ENCODE measurements around the gene MRPL51. TPM values are rescaled to one million over a fixed set of nuclear protein-coding genes. Genes with fewer than 3 reads are reported as not detected.
"Not testable (repeated sequence)": the region's sequence is repeated elsewhere in the genome, so short reads cannot be mapped to it uniquely, and the experiment has no call there.

MRPL51 gene
- total and polyA plus RNA-seq, 2 experiments from 2014 or later: 93.9 to 463 TPM

DNA sequence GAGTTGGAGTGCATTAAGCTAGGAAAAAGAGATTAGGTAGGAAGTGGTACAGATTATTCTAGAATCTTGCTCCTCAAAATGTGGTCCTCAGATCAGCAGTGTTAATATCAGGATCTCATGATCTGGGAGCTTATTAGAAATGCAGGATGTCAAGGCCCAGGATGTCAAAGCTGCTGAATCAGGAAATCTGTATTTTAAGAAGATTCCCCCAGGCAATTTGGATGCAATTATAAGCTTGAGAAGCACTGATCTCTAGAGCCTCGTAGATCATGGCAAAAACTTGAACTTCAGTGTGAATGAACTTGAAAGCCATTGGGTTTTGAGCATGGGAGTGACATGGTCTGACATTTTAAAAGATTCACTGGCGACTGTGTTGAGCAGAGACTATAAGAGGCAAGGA, 7.4 kb upstream of the MRPL51 start (continued):
- TF ChIP-seq, protein P1, sequence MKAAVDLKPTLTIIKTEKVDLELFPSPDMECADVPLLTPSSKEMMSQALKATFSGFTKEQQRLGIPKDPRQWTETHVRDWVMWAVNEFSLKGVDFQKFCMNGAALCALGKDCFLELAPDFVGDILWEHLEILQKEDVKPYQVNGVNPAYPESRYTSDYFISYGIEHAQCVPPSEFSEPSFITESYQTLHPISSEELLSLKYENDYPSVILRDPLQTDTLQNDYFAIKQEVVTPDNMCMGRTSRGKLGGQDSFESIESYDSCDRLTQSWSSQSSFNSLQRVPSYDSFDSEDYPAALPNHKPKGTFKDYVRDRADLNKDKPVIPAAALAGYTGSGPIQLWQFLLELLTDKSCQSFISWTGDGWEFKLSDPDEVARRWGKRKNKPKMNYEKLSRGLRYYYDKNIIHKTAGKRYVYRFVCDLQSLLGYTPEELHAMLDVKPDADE (IDR thresholded peaks at IDR 0.05): no peak
- TF ChIP-seq STAT1 (IDR thresholded peaks at IDR 0.05; ENCODE audit: unreplicated experiment) (no peak), CREB1 (CRISPR knock-in tag; IDR thresholded peaks at IDR 0.05; ENCODE audit: low read depth) (no peak)
- TF ChIP-seq, protein P2, sequence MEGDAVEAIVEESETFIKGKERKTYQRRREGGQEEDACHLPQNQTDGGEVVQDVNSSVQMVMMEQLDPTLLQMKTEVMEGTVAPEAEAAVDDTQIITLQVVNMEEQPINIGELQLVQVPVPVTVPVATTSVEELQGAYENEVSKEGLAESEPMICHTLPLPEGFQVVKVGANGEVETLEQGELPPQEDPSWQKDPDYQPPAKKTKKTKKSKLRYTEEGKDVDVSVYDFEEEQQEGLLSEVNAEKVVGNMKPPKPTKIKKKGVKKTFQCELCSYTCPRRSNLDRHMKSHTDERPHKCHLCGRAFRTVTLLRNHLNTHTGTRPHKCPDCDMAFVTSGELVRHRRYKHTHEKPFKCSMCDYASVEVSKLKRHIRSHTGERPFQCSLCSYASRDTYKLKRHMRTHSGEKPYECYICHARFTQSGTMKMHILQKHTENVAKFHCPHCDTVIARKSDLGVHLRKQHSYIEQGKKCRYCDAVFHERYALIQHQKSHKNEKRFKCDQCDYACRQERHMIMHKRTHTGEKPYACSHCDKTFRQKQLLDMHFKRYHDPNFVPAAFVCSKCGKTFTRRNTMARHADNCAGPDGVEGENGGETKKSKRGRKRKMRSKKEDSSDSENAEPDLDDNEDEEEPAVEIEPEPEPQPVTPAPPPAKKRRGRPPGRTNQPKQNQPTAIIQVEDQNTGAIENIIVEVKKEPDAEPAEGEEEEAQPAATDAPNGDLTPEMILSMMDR (conservative IDR thresholded peaks at IDR 0.05; ENCODE audit: low read depth in 2 of 2): no peak

DNA sequence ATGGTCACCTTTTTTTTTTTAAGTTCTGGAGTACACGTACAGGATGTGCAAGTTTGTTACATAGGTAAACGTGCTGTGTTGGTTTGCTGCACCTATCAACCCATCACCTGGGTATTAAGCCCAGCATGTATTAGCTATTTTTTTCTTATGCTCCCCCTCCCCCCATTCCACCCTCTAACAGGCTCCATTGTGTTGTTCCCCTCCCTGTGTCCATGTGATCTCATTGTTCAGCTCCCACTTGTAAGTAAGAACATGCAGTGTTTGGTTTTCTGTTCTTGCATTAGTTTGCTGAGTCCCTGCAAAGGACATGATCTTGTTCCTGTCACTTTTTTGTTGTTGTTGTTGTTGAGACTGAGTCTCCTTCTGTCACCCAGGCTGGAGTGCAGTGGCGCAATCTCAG, 4.2 kb upstream of the MRPL51 start:
- H3K9me3 Mint-ChIP-seq; H3F3A ChIP-seq (replicated peaks; ENCODE audit: low read depth); H3K4me2 ChIP-seq; H3K27ac ChIP-seq (ENCODE audit: low read depth); DNase-seq (ENCODE audit: low spot score); H3K4me3 ChIP-seq; ATAC-seq; H3K27me3 ChIP-seq (ENCODE audit: insufficient read depth); H2AFZ ChIP-seq; H3K4me3 Mint-ChIP-seq; H3K9me2 ChIP-seq (ENCODE audit: insufficient read depth); H3K27me3 Mint-ChIP-seq (ENCODE audit: insufficient read depth, low read depth, poor library complexity): not testable (repeated sequence)
- H3K27ac Mint-ChIP-seq: peak overlapping the region; percentile 74; the same call in 1 of the 2 replicates
- Histone ChIP-seq H3K4me1 (ENCODE audit: insufficient read depth) (peaks cover 19% of the 10 kb centered on the region), H3K36me3 (ENCODE audit: insufficient read depth) (peaks cover 33% of the 10 kb centered on the region), H4K20me1 (replicated peaks; ENCODE audit: insufficient read depth) (peaks cover 14% of the 10 kb centered on the region; the same call in 1 of the 2 replicates), H3K79me2 (replicated peaks; ENCODE audit: insufficient read depth) (peaks cover 76% of the 10 kb centered on the region)
- H3K36me3 Mint-ChIP-seq (ENCODE audit: low read depth): peaks cover 49% of the 10 kb centered on the region
- peaks cover 10% of the 10 kb centered on the region; the same call in 2 of the 3 replicates for H3K4me1 Mint-ChIP-seq

DNA sequence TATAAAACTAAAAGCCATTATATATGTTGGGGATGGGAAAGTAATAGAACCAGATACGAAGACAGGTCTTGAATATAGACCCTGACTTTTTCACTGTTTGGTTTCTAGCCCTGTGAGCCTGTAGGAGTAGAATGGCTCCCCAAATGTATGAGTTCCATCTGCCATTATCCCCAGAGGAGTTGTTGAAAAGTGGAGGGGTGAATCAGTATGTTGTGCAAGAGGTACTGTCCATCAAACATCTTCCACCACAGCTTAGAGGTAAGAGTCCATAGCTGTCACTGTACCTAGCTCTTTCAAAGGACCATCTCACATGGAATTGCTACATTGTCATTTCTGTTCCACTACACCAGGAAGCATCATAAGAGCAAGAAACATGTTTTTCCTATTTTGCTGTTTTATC, 1.9 kb upstream of the MRPL51 start:
- ATAC-seq (no peak), DNase-seq (ENCODE audit: low spot score) (no peak)
- Histone ChIP-seq H4K20me1 (replicated peaks; ENCODE audit: insufficient read depth) (peaks cover 14% of the 10 kb centered on the region), H3K4me1 (ENCODE audit: insufficient read depth) (peaks cover 27% of the 10 kb centered on the region), H3K27me3 (ENCODE audit: insufficient read depth) (no peaks in the 10 kb centered on the region), H3K9me2 (ENCODE audit: insufficient read depth) (no peaks in the 10 kb centered on the region), H3K4me2 (peak overlapping the region; percentile 81), H3K27ac (ENCODE audit: low read depth) (no peak overlapping the region), H2AFZ (no peak overlapping the region), H3K36me3 (ENCODE audit: insufficient read depth) (peaks cover 30% of the 10 kb centered on the region), H3F3A (replicated peaks; ENCODE audit: low read depth) (peaks cover 8% of the 10 kb centered on the region; the same call in 1 of the 2 replicates), H3K4me3 (peak overlapping the region; percentile 70), H3K79me2 (replicated peaks; ENCODE audit: insufficient read depth) (peaks cover 66% of the 10 kb centered on the region)
- Mint-ChIP-seq H3K36me3 (ENCODE audit: low read depth) (peaks cover 57% of the 10 kb centered on the region), H3K4me3 (peak overlapping the region; percentile 97), H3K27me3 (ENCODE audit: insufficient read depth, low read depth, poor library complexity) (no peaks in the 10 kb centered on the region), H3K9me3 (no peaks in the 10 kb centered on the region), H3K4me1 (peaks cover 13% of the 10 kb centered on the region; the same call in 2 of the 3 replicates), H3K27ac (no peak overlapping the region)
- TF ChIP-seq NANOG (IDR thresholded peaks at IDR 0.05; ENCODE audit: borderline replicate concordance) (no peak), EZH2phosphoT487 (IDR thresholded peaks at IDR 0.05; ENCODE audit: unreplicated experiment) (no peak), POLR2AphosphoS5 (IDR thresholded peaks at IDR 0.05; ENCODE audit: low read depth) (no peak), STAT1 (IDR thresholded peaks at IDR 0.05; ENCODE audit: unreplicated experiment) (no peak), ZNF114 (CRISPR knock-in tag; IDR thresholded peaks at IDR 0.05) (no peak), ZNF331 (CRISPR knock-in tag; IDR thresholded peaks at IDR 0.05; ENCODE audit: low read depth) (no peak)
- TF ChIP-seq, protein P1 (IDR thresholded peaks at IDR 0.05): no peak
- TF ChIP-seq, protein P3, sequence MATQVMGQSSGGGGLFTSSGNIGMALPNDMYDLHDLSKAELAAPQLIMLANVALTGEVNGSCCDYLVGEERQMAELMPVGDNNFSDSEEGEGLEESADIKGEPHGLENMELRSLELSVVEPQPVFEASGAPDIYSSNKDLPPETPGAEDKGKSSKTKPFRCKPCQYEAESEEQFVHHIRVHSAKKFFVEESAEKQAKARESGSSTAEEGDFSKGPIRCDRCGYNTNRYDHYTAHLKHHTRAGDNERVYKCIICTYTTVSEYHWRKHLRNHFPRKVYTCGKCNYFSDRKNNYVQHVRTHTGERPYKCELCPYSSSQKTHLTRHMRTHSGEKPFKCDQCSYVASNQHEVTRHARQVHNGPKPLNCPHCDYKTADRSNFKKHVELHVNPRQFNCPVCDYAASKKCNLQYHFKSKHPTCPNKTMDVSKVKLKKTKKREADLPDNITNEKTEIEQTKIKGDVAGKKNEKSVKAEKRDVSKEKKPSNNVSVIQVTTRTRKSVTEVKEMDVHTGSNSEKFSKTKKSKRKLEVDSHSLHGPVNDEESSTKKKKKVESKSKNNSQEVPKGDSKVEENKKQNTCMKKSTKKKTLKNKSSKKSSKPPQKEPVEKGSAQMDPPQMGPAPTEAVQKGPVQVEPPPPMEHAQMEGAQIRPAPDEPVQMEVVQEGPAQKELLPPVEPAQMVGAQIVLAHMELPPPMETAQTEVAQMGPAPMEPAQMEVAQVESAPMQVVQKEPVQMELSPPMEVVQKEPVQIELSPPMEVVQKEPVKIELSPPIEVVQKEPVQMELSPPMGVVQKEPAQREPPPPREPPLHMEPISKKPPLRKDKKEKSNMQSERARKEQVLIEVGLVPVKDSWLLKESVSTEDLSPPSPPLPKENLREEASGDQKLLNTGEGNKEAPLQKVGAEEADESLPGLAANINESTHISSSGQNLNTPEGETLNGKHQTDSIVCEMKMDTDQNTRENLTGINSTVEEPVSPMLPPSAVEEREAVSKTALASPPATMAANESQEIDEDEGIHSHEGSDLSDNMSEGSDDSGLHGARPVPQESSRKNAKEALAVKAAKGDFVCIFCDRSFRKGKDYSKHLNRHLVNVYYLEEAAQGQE (IDR thresholded peaks at IDR 0.05; ENCODE audit: unreplicated experiment): no peak
